Activated gamma-delta T cell (primary cell): Measurements from ENCODE around the gene STAMBPL1.

Experiments used
- DNase-seq: peaks from one replicate; lab custom pipeline; 2025; lab: John Stamatoyannopoulos, UW

STAMBPL1 gene

GRCh38 chr10:88952647-88953111 lies 72.6 kb downstream of the STAMBPL1 start, which contains the start of gene ACTA2:
TSS of gene ACTA2 (minus strand) at chr10:88952773. CDS start at chr10:88948930, 3,843 bp downstream.
- no peak for DNase-seq

DNA sequence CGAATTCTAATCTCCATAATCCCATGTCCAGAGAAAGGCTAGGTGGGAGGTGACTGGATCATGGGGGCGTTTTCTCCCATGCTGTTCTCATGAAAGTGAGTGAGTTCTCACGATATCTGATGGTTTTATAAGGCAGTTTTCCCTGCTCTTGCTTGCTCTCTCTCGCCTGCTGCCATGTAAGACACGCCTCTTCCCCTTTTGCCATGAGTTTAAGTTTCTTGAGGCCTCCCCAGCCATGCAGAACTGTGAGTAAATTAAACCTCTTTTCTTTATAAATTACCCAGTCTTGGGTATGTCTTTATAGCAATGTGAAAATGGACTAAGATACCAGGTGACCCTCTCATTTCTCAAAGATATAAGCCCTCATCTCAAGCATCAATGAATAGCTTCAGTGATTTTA lies 73.6 kb downstream of the STAMBPL1 start:
- DNase-seq: no peak

GRCh38 chr10:88954458-88955083 lies 74.5 kb downstream of the STAMBPL1 start:
- DNase-seq: no peak

GRCh38 chr10:88957381-88957780 lies 77.3 kb downstream of the STAMBPL1 start:
- DNase-seq: no peak

GRCh38 chr10:88958721-88959120 lies 78.7 kb downstream of the STAMBPL1 start:
- no peak for DNase-seq

DNA sequence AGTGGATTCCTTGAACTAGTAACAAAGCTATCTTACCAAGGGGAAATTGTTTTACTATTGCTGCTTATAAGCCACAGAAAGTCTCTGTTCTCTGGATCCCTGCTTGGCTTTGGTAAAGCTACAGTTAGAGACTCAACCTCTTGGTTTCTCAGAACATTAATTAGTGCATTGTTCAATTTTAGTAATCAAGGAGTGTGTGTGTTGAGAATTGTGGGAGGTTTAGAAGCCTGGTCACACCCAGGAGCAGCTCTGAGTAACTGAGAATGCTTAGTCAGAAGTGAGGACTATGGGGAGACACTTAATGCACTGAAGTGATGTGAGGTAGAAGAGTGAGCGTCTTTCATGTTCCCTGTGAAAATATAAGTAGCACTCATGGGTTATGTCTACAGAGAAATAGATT lies 80.8 kb downstream of the STAMBPL1 start:
- DNase-seq: no peak

DNA sequence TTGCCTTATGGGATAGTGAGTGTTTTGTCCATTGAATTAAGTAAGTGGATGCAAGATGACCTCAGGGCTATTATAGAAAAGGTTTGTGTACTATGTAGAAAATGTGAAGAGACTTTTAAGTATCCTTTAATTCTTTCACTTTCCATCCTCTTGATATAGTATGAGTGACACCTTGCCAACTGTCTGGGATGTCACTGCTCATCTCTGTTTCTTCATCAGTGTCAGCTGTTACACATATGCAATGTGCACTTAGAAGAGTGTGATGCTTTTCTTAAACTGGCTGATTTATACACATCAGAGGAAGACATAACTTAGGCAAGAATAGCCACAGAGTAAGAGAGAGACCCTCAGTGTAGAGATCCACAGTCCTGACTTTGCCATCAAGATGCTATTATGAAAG lies 81.2 kb downstream of the STAMBPL1 start:
- DNase-seq: no peak

- no peak for DNase-seq
Measured at GRCh38 chr10:88962336-88962735, 82.3 kb downstream of the STAMBPL1 start.

- no peak for DNase-seq
Measured at GRCh38 chr10:88963318-88963717, 83.3 kb downstream of the STAMBPL1 start.

DNA sequence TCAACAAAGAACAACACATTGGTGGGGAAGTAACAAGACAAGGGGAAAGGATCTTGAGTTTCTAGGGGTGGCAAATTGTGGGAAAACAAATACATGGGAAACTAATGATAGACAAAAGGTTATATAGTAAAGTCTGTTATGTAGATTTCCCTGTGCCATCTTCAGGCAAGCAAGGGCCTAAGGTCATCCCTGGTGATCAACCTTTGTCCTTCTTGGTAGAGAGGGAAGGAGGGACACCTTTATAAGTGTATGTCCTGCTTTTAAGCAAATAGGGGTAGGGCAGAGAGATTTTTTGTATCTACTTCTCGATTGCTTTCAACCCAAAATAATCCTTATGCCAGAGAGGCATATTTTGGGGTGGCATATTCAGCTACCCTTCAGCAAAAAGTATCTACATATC lies 84.3 kb downstream of the STAMBPL1 start:
- no peak for DNase-seq

DNA sequence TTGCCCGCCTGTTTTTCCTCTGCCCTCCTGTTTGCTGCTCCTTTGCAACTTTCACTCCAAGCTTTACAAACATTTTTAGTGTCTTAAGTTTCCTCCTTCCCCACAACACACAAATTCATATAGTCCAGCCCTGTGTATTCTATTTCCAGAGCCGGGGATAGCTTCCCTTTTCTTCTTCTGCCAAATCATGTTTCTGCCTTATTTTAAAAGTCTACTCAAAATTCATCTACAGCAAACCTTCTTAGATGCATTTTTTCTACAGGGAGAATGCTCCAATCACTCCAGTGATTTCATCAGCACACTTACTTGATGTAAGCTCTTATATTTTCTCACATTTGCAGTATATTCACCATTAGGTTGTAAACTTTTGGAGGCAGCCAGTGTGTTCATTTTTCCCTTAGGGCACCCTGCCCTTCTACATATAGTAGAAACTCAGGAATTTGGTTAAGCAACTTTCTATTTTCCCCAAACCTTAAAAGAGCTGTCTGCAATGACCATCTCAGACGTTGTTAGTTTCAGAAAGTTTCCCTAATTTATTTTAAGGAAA lies 84.9 kb downstream of the STAMBPL1 start:
- no peak for DNase-seq

- no peak for DNase-seq
Measured at GRCh38 chr10:88966797-88967196, 86.8 kb downstream of the STAMBPL1 start.

GRCh38 chr10:88968391-88968790 lies 88.3 kb downstream of the STAMBPL1 start:
- DNase-seq: no peak

DNA sequence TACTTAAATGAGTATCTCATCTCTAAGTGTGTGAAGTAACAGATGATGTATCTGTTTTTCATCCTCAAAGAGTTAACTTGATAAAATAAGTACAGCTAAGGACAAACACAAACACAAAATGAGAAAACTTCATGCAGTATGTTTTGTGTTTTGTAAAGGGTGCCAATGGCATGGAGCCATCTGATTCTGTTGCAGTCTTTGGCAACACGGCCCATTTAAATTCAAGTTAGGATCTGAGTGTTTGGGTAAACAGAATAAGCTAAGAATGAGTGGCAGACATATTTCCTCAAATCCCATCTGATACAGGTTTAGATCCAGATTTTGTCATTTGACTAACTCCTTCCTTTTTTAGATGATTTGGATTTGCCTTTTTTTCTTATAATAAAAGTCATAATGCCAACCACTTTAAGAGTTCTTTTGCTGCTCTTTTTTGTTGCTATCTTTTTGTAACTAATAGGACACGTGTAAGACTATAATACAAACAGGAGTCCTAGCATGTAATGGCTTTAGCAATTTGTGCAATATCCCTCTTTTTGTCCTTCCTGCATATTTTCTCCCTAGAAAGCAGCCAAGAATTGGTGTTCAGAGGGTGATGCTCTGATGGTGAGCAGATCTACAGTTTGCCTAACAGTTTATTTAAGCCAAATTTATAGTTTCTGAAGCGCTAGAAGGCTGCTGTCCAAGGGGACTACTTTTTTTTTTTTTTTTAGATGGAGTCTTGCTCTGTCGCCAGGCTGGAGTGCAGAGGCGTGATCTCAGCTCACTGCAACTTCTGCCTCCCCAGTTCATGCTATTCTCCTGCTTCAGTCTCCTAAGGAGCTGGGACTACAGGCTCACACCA lies 91.4 kb downstream of the STAMBPL1 start:
- no peak for DNase-seq
